Uterus (tissue), 4 donors: ENCODE results near the gene KNL1. TPM values are rescaled to one million over a fixed set of nuclear protein-coding genes. Genes with fewer than 3 reads are reported as not detected.

Experiments
- DNase-seq, 2 donors: peaks; one replicate each; pipeline ENCODE4 v3.0.0-alpha.2; 2019 to 2020
- H3K27ac ChIP-seq, 2 donors: fragments of 200-600 bp; sonication (generic); 1 replicate in 1 of 2; 2 replicates in 1 of 2; pipeline ENCODE4 v1.5.1; 2016 to 2018
- H3K27me3 ChIP-seq, 2 donors: fragments of 200-600 bp; sonication (generic); one replicate each; pipeline ENCODE4 v1.5.1; 2018 to 2019; ENCODE audit warnings: control low read depth in 1 of 2
- H3K36me3 ChIP-seq, 2 donors: fragments of 200-600 bp; sonication (generic); one replicate each; pipeline ENCODE4 v1.5.1; 2019; ENCODE audit warnings: control low read depth in 1 of 2
- H3K4me1 ChIP-seq, 2 donors: fragments of 200-600 bp; sonication (generic); one replicate each; pipeline ENCODE4 v1.5.1; 2018 to 2019; ENCODE audit warnings: control low read depth in 1 of 2
- H3K4me3 ChIP-seq, 2 donors: fragments of 200-600 bp; sonication (generic); 1 replicate in 1 of 2; 2 replicates in 1 of 2; pipeline ENCODE4 v1.5.1; 2018 to 2019; ENCODE audit warnings: mild to moderate bottlenecking in 1 of 2
- H3K9me3 ChIP-seq, 2 donors: fragments of 200-600 bp; sonication (generic); one replicate each; pipeline ENCODE4 v1.5.1; 2019; ENCODE audit warnings: control low read depth in 1 of 2
- CTCF ChIP-seq, 4 experiments: fragments of 200-600 bp in 2 of 4; fragments of 450-650 bp in 2 of 4; sonication (generic) in 2 of 4; IDR thresholded peaks; one replicate each; pipeline ENCODE4 v1.5.1; 2016 to 2019; ENCODE audit warnings: antibody characterized with exemption in 4 of 4, mild to moderate bottlenecking in 2 of 4, moderate library complexity in 1 of 4
- POLR2A ChIP-seq, 2 donors: fragments of 450-650 bp; IDR thresholded peaks; one replicate each; pipeline ENCODE4 v1.6.1; 2016; ENCODE audit warnings: antibody characterized with exemption in 2 of 2, mild to moderate bottlenecking in 1 of 2, moderate library complexity in 1 of 2
- intact Hi-C: fragments of 100-400 bp; cut with DNase I; formaldehyde crosslinking; loops from one replicate; pipeline ENCODE4 v1.15.1; 2023; ENCODE audit warnings: low total_unique reads
- small RNA-seq: library from RNA; depleted of rRNA; stranded (forward); fragments of <200 nt; gene quantifications from one replicate; pipeline ENCODE3, GENCODE V24; 2016
- total RNA-seq, 4 donors: library from RNA; depleted of rRNA in 3 of 4; stranded (reverse); fragments of >200 nt in 3 of 4; gene quantifications; one replicate each; pipeline versions ENCODE4 v1.1.0 to v1.2.4, GENCODE V29; 2014 to 2023
- donor health status: DM: yes; HTN: yes; CAD: no.

The KNL1 gene
- total RNA-seq, 4 donors from 2014 or later, result 0.26 to 33.5 (median 0.55) TPM; not detected in 1

- Histone ChIP-seq H3K36me3 (no peaks in the 10 kb centered on the region), H3K4me1 (no peaks in the 10 kb centered on the region), H3K27ac (no peak overlapping the region), H3K27me3 (no peaks in the 10 kb centered on the region), H3K9me3 (no peaks in the 10 kb centered on the region), H3K4me3 (no peak overlapping the region)
- TF ChIP-seq POLR2A (IDR thresholded peaks at IDR 0.05) (no peak), CTCF (IDR thresholded peaks at IDR 0.05) (no peak)
- no peak for DNase-seq
- intact Hi-C loops, result no loop called here
Measured at GRCh38 chr15:40706121-40706520, 112.1 kb downstream of the KNL1 start.

Small RNAs within 50 kb of the gene (small RNA-seq; reads per million reads assigned to genes)
- gene RF00017 (not detected), gene RN7SL376P (not detected)

Other genes starting within 250 kb of the KNL1 start
- 1 to 10 TPM in 1 of 4 donors, not detected in 3; 1.8 TPM for gene PHGR1, start 243.2 kb upstream of the KNL1 start, total RNA-seq
- gene DISP2, start 236.0 kb upstream of the KNL1 start, total RNA-seq, result under 1 TPM in 2 of 4 donors, not detected in 2; 0.14 to 0.85 TPM
- 10 to 100 TPM in 2 of 4 donors, 1 to 10 TPM in 2; 2.1 to 23.5 (median 9.7) TPM for gene KNSTRN, start 211.5 kb upstream of the KNL1 start, total RNA-seq
- gene IVD, start 188.5 kb upstream of the KNL1 start, total RNA-seq, result 100 to 1,000 TPM in 1 of 4 donors, 10 to 100 TPM in 3; 66.5 to 203 (median 83.7) TPM
- gene BAHD1, start 153.3 kb upstream of the KNL1 start, total RNA-seq, result 10 to 100 TPM in 2 of 4 donors, 1 to 10 TPM in 2; 5.0 to 35.5 (median 10.5) TPM
- 10 to 100 TPM in 3 of 4 donors, 1 to 10 TPM in 1; 6.8 to 26.1 (median 17.9) TPM for gene CHST14, start 123.3 kb upstream of the KNL1 start, total RNA-seq
- 10 to 100 TPM; 18.2 to 39.3 (median 29.3) TPM for gene CCDC32, start 29.2 kb upstream of the KNL1 start, total RNA-seq
- 10 to 100 TPM in 1 of 4 donors, 1 to 10 TPM in 1, under 1 TPM in 2; 0.29 to 18.6 (median 5.0) TPM for gene RPUSD2, start 24.9 kb upstream of the KNL1 start, total RNA-seq
- gene RAD51, start 100.9 kb downstream of the KNL1 start, total RNA-seq, result 1 to 10 TPM in 2 of 4 donors, under 1 TPM in 1, not detected in 1; 0.51 to 7.7 (median 1.3) TPM
- gene RMDN3, start 161.0 kb downstream of the KNL1 start, total RNA-seq, result 10 to 100 TPM in 2 of 4 donors, 1 to 10 TPM in 2; 6.4 to 27.0 (median 16.1) TPM
- gene GCHFR, start 169.8 kb downstream of the KNL1 start, total RNA-seq, result 100 to 1,000 TPM in 1 of 4 donors, 10 to 100 TPM in 2, 1 to 10 TPM in 1; 6.2 to 113 (median 34.5) TPM
- gene C15orf62, start 175.7 kb downstream of the KNL1 start, total RNA-seq, result under 1 TPM in 2 of 4 donors, not detected in 2; 0.28 to 0.55 TPM
- 10 to 100 TPM in 3 of 4 donors, 1 to 10 TPM in 1; 5.6 to 37.5 (median 15.2) TPM for gene ZFYVE19, start 212.8 kb downstream of the KNL1 start, total RNA-seq
- gene DNAJC17, start 213.2 kb downstream of the KNL1 start, total RNA-seq, result 10 to 100 TPM in 3 of 4 donors, 1 to 10 TPM in 1; 6.1 to 79.4 (median 32.5) TPM
- not detected for gene PPP1R14D, start 234.5 kb downstream of the KNL1 start, total RNA-seq
- gene SPINT1, start 249.8 kb downstream of the KNL1 start, total RNA-seq, result 10 to 100 TPM in 1 of 4 donors, 1 to 10 TPM in 2, not detected in 1; 2.0 to 38.1 (median 2.3) TPM